H1 (cell line): ENCODE results near the gene GALR1. TPM values are rescaled to one million over a fixed set of nuclear protein-coding genes. Genes with fewer than 3 reads are reported as not detected.

Source experiments
- CBX8 ChIP-seq: fragments of 300-800, 300-1000 bp; sonication (generic); IDR thresholded peaks from 2 replicates; pipeline ENCODE4 v1.7.1; 2016; ENCODE audit warnings: low read depth, low read length, borderline replicate concordance
- EP300 ChIP-seq, 2 experiments: IDR thresholded peaks; 1 replicate in 1 of 2; 2 replicates in 1 of 2; pipeline ENCODE4 v1.6.1; 2011 to 2012; ENCODE audit warnings: low read depth in 2 of 2, low read length in 2 of 2, mild to moderate bottlenecking in 2 of 2, borderline replicate concordance in 1 of 2, inconsistent platforms in 1 of 2, moderate library complexity in 1 of 2
- EZH2 ChIP-seq: fragments of 200-600 bp; sonication (generic); IDR thresholded peaks from 2 replicates; pipeline ENCODE4 v1.7.1; 2012; ENCODE audit warnings: low read depth, mild to moderate bottlenecking, moderate library complexity, low read length, inconsistent platforms; ENCODE audit not compliant: severe bottlenecking
- KDM4A ChIP-seq: IDR thresholded peaks from one replicate; pipeline ENCODE4 v1.7.1; 2012; ENCODE audit warnings: low read depth, mild to moderate bottlenecking, moderate library complexity, low read length, inconsistent platforms; ENCODE audit not compliant: severe bottlenecking
- MAFK ChIP-seq: IDR thresholded peaks from 2 replicates; pipeline ENCODE4 v1.6.1; 2012; ENCODE audit warnings: low read depth, mild to moderate bottlenecking, improper control_type of control experiment, low read length
- NRF1 ChIP-seq: IDR thresholded peaks from 2 replicates; pipeline ENCODE4 v1.6.1; 2011; ENCODE audit warnings: mild to moderate bottlenecking, low read depth, low read length, improper control_type of control experiment
- SAP30 ChIP-seq: fragments of 300-600 bp; sonication (generic); IDR thresholded peaks from 2 replicates; pipeline ENCODE4 v1.7.1; 2012; ENCODE audit warnings: low read length, moderate library complexity, mild to moderate bottlenecking, inconsistent platforms; ENCODE audit not compliant: insufficient read depth, insufficient replicate concordance
- SIRT6 ChIP-seq: IDR thresholded peaks from one replicate; pipeline ENCODE4 v1.7.1; 2012; ENCODE audit warnings: low read length, inconsistent platforms
- TCF12 ChIP-seq: IDR thresholded peaks from 2 replicates; pipeline ENCODE4 v1.6.1; 2011; ENCODE audit warnings: low read depth, mild to moderate bottlenecking, low read length
- polyA plus RNA-seq, 7 experiments: library from polyadenylated mRNA; depleted of rRNA in 3 of 7; stranded (reverse) in 5 of 7; unstranded in 2 of 7; fragments of >200 nt in 5 of 7; fragments of 200-250 nt in 2 of 7; gene quantifications; 1 replicate in 5 of 7; 2 replicates in 1 of 7; 4 replicates in 1 of 7; pipeline versions ENCODE4 v1.2.1 to v1.2.3, GENCODE V29; 2011 to 2013; ENCODE audit warnings: missing spikeins in 2 of 7, mixed read lengths in 2 of 7
- total RNA-seq: library from RNA; stranded (reverse); fragmentation: NEBNext Ultra II Directional; extraction: Animal tissue kit (Norgen Biotek cat#: 25700); gene quantifications from 2 replicates; pipeline ENCODE4 v1.2.1, GENCODE V29; 2021
- TF ChIP-seq, protein P1 (sequence below): fragments of 300-600 bp; sonication (generic); IDR thresholded peaks from 2 replicates; pipeline ENCODE4 v1.7.1; 2012; ENCODE audit warnings: low read length, moderate library complexity, mild to moderate bottlenecking, inconsistent platforms; ENCODE audit not compliant: insufficient replicate concordance

Gene GALR1
- total and polyA plus RNA-seq, 2 of the 8 experiments (the other 6 are each of a cell fraction or from before 2014, with no cell fraction given): 0.09 to 1.6 TPM

- TF ChIP-seq, protein P1, sequence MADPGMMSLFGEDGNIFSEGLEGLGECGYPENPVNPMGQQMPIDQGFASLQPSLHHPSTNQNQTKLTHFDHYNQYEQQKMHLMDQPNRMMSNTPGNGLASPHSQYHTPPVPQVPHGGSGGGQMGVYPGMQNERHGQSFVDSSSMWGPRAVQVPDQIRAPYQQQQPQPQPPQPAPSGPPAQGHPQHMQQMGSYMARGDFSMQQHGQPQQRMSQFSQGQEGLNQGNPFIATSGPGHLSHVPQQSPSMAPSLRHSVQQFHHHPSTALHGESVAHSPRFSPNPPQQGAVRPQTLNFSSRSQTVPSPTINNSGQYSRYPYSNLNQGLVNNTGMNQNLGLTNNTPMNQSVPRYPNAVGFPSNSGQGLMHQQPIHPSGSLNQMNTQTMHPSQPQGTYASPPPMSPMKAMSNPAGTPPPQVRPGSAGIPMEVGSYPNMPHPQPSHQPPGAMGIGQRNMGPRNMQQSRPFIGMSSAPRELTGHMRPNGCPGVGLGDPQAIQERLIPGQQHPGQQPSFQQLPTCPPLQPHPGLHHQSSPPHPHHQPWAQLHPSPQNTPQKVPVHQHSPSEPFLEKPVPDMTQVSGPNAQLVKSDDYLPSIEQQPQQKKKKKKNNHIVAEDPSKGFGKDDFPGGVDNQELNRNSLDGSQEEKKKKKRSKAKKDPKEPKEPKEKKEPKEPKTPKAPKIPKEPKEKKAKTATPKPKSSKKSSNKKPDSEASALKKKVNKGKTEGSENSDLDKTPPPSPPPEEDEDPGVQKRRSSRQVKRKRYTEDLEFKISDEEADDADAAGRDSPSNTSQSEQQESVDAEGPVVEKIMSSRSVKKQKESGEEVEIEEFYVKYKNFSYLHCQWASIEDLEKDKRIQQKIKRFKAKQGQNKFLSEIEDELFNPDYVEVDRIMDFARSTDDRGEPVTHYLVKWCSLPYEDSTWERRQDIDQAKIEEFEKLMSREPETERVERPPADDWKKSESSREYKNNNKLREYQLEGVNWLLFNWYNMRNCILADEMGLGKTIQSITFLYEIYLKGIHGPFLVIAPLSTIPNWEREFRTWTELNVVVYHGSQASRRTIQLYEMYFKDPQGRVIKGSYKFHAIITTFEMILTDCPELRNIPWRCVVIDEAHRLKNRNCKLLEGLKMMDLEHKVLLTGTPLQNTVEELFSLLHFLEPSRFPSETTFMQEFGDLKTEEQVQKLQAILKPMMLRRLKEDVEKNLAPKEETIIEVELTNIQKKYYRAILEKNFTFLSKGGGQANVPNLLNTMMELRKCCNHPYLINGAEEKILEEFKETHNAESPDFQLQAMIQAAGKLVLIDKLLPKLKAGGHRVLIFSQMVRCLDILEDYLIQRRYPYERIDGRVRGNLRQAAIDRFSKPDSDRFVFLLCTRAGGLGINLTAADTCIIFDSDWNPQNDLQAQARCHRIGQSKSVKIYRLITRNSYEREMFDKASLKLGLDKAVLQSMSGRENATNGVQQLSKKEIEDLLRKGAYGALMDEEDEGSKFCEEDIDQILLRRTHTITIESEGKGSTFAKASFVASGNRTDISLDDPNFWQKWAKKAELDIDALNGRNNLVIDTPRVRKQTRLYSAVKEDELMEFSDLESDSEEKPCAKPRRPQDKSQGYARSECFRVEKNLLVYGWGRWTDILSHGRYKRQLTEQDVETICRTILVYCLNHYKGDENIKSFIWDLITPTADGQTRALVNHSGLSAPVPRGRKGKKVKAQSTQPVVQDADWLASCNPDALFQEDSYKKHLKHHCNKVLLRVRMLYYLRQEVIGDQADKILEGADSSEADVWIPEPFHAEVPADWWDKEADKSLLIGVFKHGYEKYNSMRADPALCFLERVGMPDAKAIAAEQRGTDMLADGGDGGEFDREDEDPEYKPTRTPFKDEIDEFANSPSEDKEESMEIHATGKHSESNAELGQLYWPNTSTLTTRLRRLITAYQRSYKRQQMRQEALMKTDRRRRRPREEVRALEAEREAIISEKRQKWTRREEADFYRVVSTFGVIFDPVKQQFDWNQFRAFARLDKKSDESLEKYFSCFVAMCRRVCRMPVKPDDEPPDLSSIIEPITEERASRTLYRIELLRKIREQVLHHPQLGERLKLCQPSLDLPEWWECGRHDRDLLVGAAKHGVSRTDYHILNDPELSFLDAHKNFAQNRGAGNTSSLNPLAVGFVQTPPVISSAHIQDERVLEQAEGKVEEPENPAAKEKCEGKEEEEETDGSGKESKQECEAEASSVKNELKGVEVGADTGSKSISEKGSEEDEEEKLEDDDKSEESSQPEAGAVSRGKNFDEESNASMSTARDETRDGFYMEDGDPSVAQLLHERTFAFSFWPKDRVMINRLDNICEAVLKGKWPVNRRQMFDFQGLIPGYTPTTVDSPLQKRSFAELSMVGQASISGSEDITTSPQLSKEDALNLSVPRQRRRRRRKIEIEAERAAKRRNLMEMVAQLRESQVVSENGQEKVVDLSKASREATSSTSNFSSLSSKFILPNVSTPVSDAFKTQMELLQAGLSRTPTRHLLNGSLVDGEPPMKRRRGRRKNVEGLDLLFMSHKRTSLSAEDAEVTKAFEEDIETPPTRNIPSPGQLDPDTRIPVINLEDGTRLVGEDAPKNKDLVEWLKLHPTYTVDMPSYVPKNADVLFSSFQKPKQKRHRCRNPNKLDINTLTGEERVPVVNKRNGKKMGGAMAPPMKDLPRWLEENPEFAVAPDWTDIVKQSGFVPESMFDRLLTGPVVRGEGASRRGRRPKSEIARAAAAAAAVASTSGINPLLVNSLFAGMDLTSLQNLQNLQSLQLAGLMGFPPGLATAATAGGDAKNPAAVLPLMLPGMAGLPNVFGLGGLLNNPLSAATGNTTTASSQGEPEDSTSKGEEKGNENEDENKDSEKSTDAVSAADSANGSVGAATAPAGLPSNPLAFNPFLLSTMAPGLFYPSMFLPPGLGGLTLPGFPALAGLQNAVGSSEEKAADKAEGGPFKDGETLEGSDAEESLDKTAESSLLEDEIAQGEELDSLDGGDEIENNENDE: no peak
- TF ChIP-seq KDM4A (peak; percentile 76), EZH2 (peak; percentile 95), MAFK (no peak), SIRT6 (no peak), CBX8 (no peak), SAP30 (no peak), EP300 (IDR thresholded peaks at IDR 0.05; ENCODE audit: borderline replicate concordance in 1 of 2, low read depth in 2 of 2, low read length in 2 of 2) (no peak), NRF1 (no peak), TCF12 (no peak)
These were observed 1.5 kb downstream of the GALR1 start (continued) for GRCh38 chr18:77250926-77251729.
